Central memory CD8-positive, alpha-beta T cell (primary cell): Measurements from ENCODE around the gene FBXO28.

Experiments
- ATAC-seq: fragments of 150-1000 bp; cut with Tn5 transposase; replicated peaks from 2 replicates; pipeline ENCODE4 v1.10.0; 2022; ENCODE audit warnings: mild to moderate bottlenecking, moderate FRiP score, moderate number of reproducible peaks; ENCODE audit not compliant: poor library complexity, severe bottlenecking; ENCODE audit errors: extremely low read depth
- DNase-seq, 2 donors: peaks; one replicate each; pipeline ENCODE4 v3.0.0; 2021; ENCODE audit warnings: low spot score in 2 of 2
- H3K27ac Mint-ChIP-seq: one replicate; pipeline ENCODE4 v1.8.0; 2022; ENCODE audit warnings: low read depth, mild to moderate bottlenecking, moderate library complexity, mixed read lengths
- H3K27me3 Mint-ChIP-seq: one replicate; pipeline ENCODE4 v1.8.0; 2022; ENCODE audit warnings: mixed read lengths
- H3K36me3 Mint-ChIP-seq: one replicate; pipeline ENCODE4 v1.8.0; 2022; ENCODE audit warnings: mild to moderate bottlenecking, moderate library complexity, mixed read lengths; ENCODE audit not compliant: insufficient read depth
- H3K4me1 Mint-ChIP-seq: one replicate; pipeline ENCODE4 v1.8.0; 2022; ENCODE audit warnings: mixed read lengths
- H3K4me3 Mint-ChIP-seq: one replicate; pipeline ENCODE4 v1.8.0; 2022; ENCODE audit warnings: mild to moderate bottlenecking, moderate library complexity, mixed read lengths
- H3K9me3 Mint-ChIP-seq: one replicate; pipeline ENCODE4 v1.8.0; 2022; ENCODE audit warnings: mixed read lengths

The FBXO28 gene

DNA sequence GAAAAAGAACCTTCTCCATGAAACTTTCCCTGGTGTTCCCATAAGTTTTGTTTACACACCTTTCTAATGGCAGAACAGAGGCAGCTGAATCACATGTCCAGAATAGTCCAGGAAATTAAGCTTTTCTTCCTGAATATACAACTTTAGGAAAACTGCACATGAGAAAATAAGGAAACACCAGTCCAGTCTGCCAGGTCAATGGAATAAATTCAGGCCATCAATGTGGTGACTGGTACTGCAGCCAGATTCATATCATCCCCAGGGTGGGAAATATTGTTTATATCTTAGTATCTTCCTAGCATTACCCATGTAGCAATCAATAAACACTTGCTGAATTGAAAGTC lies 6.7 kb upstream of the FBXO28 start:
- DNase-seq (no peak), ATAC-seq (no peak)
- Mint-ChIP-seq H3K27ac (no peak overlapping the region), H3K9me3 (no peaks in the 10 kb centered on the region), H3K27me3 (peaks cover 30% of the 10 kb centered on the region), H3K4me3 (no peak overlapping the region), H3K36me3 (no peaks in the 10 kb centered on the region), H3K4me1 (no peaks in the 10 kb centered on the region)

DNA sequence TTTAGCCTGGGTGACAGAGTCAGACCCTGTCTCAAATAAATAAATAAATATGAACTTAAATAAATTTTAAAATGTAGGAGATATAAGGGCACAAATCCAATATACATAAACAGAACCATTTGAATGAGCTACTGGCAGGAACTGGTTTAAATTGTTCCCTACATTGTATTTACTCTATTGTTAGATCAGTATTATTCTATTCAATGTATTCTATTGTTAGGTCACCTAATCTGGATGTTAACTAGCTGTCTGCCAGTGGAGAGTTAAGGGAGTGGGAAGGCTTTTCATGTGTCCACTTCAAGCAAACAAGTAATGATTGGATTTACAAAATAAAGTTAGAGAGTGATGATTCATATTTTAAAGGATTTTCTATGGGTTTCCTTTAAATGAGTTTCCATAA lies 4.9 kb upstream of the FBXO28 start:
- Mint-ChIP-seq H3K27me3 (peaks cover 19% of the 10 kb centered on the region), H3K9me3 (no peaks in the 10 kb centered on the region), H3K4me1 (peaks cover 9% of the 10 kb centered on the region), H3K4me3 (no peak overlapping the region), H3K27ac (no peak overlapping the region), H3K36me3 (peaks cover 4% of the 10 kb centered on the region)
- ATAC-seq, result no peak
- DNase-seq, result no peak

DNA sequence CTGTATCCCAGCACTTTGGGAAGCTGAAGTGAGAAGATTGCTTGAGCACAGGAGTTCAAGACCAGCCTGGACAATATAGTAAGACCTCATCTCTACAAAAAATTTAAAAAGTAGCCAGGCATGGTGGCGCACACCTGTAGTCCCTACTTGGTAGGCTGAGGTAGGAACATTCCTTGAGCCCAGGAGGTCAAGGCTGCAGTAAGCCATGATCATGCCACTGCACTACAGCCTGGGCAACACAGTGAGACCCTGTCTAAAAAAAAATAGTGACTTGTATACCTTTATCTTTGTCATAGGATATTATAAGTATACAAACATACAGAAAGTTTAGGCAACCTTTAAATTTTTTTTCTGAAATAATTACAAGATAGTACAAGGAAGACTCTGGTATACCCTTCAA lies 3.9 kb upstream of the FBXO28 start:
- ATAC-seq, result no peak
- Mint-ChIP-seq H3K9me3 (no peaks in the 10 kb centered on the region), H3K27me3 (peaks cover 19% of the 10 kb centered on the region), H3K4me3 (no peak overlapping the region), H3K4me1 (peaks cover 10% of the 10 kb centered on the region), H3K27ac (no peak overlapping the region), H3K36me3 (peaks cover 8% of the 10 kb centered on the region)
- no peak for DNase-seq

DNA sequence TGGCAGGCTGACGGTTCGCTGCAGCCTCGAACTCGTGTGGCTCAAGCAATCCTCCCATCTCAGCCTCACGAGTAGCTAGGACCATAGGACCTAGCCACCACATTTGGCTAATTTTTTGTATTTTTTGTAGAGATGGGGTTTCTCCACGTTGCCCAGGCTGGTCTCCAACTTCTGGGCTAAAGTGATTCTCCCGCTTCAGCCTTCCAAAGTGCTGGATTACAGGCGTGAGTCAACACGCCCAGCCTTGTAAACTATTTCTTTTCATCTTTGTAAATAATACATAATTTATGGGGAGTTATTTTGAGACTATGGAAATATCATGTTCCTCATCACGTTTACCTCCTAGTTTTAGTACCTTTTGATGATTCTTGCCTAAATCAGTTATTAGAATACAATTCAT lies 906 bp upstream of the FBXO28 start:
- no peak for DNase-seq

DNA sequence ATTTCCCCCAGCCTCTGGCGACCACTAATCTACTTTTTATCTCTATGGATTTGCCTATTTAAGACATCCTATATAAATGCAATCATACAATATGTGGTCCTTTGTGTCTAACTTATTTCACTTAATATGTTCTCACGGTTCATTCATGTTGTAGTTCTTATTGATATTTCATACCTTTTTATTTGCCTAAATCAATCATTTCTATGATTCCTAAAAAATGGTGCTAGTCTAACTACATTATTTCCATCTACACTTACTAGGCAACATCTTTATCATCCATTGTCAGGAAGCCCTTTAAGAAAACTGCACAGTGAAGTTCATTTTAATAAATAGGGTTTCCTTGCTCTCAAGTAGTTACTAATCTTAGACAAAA lies 380 bp upstream of the FBXO28 start:
- peaks cover 15% of the 10 kb centered on the region for H3K36me3 Mint-ChIP-seq
- peak overlapping the region; percentile 90 for H3K4me3 Mint-ChIP-seq
- DNase-seq (no peak), ATAC-seq (no peak)
- H3K27me3 Mint-ChIP-seq, result peaks cover 8% of the 10 kb centered on the region
- H3K27ac Mint-ChIP-seq, result peak overlapping the region; percentile 92
- no peaks in the 10 kb centered on the region for H3K9me3 Mint-ChIP-seq
- peaks cover 20% of the 10 kb centered on the region for H3K4me1 Mint-ChIP-seq

More for the DNA sequence above, 906 bp upstream of the FBXO28 start:
- Mint-ChIP-seq H3K9me3 (no peaks in the 10 kb centered on the region), H3K27me3 (peaks cover 8% of the 10 kb centered on the region), H3K36me3 (peaks cover 14% of the 10 kb centered on the region), H3K27ac (no peak overlapping the region), H3K4me1 (peaks cover 20% of the 10 kb centered on the region), H3K4me3 (no peak overlapping the region)
- ATAC-seq, result no peak

DNA sequence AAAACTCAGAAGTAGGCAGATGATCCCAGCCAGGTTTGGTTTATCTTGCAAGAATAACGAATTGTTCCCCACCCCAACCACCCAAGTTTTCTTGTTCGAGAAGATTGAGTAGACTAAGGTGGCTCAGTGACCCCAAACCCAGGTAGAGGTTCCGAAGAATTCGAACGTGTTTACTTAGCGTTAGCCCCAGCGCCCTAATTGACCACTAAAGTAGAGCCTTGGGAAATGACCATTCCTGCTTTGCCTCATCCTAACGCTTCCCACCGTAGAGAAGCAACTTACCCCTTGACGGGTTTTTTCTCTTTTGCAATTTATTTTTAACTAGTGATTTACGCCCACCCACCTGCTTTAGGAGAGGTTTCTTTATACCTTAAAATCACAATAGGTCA lies 870 bp downstream of the FBXO28 start:
- Mint-ChIP-seq H3K4me3 (peak overlapping the region; percentile 90), H3K4me1 (peaks cover 26% of the 10 kb centered on the region), H3K9me3 (no peaks in the 10 kb centered on the region), H3K27me3 (peaks cover 8% of the 10 kb centered on the region), H3K36me3 (peaks cover 22% of the 10 kb centered on the region), H3K27ac (peak overlapping the region; percentile 92)
- DNase-seq (no peak), ATAC-seq (no peak)

DNA sequence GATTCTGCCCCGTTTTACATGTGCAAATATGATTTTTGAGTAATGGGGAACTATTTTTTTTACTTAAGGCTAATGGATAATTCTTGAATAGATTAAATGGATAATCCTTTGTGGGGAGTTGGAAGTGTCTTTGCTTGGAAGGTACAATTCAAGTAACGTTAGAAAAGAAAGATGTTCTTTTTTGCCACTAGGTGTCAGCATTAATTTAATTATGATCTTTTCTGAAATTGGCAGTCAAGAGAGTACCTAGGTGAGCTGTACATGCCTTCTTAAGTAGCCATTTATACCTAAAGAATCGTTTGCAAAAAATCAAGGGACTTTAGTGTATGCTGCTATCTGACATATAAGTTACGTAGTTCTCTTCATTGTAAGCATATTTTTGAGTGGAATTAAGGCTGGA lies 2.2 kb downstream of the FBXO28 start:
- Mint-ChIP-seq H3K4me3 (peak overlapping the region; percentile 31), H3K36me3 (peaks cover 24% of the 10 kb centered on the region), H3K27ac (no peak overlapping the region), H3K27me3 (peaks cover 5% of the 10 kb centered on the region), H3K9me3 (no peaks in the 10 kb centered on the region), H3K4me1 (peaks cover 33% of the 10 kb centered on the region)
- DNase-seq, result no peak
- no peak for ATAC-seq

DNA sequence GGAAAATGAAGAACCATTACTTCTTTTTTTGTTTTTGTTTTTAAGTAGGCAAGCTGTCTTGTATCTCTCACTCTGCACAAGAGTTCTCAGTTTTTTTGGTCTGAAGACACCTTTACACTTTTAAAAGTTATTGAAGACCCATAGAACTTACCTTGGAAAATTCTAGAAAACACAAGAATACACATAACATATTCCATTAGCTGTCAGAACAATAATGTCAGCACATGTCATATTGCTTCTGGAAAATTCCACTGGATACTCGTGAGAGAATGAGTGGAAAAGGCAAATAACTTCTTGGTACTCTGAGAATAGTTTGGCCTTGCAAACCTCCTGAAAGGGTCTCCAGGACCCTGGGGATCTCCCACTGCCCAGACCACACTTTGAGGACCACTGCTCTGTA lies 4.8 kb downstream of the FBXO28 start:
- DNase-seq, result no peak
- ATAC-seq, result no peak
- no peak overlapping the region for H3K27ac Mint-ChIP-seq
- peaks cover 29% of the 10 kb centered on the region for H3K36me3 Mint-ChIP-seq
- no peak overlapping the region for H3K4me3 Mint-ChIP-seq
- H3K4me1 Mint-ChIP-seq, result peaks cover 27% of the 10 kb centered on the region
- H3K9me3 Mint-ChIP-seq, result no peaks in the 10 kb centered on the region
- no peaks in the 10 kb centered on the region for H3K27me3 Mint-ChIP-seq

DNA sequence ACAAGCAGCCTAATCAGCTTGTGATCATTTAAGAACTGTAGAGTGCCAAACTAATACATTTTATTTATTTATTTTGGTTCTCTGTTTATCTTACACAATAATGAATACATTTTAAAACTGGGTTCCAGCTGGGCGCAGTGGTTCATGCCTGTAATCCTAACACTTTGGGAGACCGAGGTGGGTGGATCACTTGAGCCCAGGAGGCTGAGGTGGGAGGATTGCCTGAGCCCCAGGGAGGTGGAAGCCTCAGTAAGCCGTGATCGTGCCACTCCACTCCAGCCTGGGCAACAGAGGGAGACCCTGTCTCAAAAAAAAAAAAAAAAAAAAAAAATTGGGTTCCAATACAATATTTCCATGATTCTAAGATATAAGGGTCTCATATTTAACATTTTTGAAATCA lies 9.2 kb downstream of the FBXO28 start:
- no peak overlapping the region for H3K4me3 Mint-ChIP-seq
- ATAC-seq (no peak), DNase-seq (no peak)
- no peak overlapping the region for H3K27ac Mint-ChIP-seq
- H3K27me3 Mint-ChIP-seq, result no peaks in the 10 kb centered on the region
- H3K4me1 Mint-ChIP-seq, result peaks cover 36% of the 10 kb centered on the region
- H3K9me3 Mint-ChIP-seq, result no peaks in the 10 kb centered on the region
- peaks cover 24% of the 10 kb centered on the region for H3K36me3 Mint-ChIP-seq

DNA sequence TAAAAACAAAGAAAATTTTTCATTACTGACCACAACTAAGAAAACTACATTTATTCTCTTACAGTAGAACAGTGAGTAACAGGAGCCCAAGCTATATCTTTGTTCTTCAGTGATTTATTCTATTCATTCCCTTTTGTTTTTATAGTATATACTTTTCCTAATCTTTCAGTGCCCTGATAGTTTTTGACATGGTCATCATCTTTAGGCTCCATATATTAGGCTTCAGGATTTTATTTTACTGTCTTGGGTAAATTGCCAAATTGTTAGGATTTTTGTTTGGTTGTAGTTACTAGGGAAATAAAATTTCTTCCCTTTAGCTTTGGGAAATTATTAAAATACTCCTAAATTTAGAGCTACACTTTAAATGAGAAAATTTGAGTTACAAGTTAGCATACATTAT lies 10.3 kb downstream of the FBXO28 start:
- Mint-ChIP-seq H3K9me3 (no peaks in the 10 kb centered on the region), H3K4me1 (peaks cover 35% of the 10 kb centered on the region), H3K27me3 (no peaks in the 10 kb centered on the region), H3K4me3 (no peak overlapping the region), H3K27ac (no peak overlapping the region), H3K36me3 (peaks cover 19% of the 10 kb centered on the region)
- ATAC-seq (no peak), DNase-seq (no peak)

DNA sequence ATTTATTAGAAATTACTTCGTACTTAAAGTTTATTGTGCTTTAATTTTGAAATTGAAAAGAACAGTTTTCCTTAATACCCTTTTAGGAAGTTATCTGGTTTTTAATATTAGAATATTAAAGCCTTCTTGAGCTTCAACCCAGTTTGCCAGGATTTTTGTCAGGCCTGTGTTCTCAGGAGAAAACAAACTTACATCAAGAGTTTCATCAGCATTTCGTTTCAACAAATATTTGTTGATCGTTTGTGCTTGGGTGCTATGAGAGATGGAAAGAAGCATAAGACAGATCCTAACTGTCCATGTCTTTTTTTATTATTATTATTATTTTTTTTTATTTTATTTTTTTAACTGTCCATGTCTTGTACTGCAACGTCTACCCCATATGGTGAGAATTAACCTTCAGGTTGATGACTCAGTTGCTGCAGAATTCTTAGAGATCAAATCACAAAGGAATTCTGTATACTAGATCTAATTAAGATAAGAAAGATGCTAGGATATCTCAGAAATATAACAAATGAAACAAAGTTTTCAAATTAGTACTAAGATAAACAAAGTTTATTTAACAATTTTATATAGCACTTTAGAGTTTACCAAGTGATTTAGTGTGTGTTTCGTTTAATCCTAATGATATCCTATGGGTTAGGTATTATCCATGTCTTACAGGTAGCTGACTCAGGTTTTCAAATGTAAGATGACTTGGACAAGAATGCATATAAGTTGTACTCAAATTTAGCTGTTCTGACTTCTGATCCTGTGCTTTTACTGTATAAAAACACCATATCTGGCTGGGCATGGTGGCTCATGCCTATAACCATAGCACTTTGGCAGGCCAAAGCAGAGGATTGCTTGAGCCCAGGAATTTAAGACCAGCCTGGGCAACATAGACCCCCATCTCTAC lies 14.3 kb downstream of the FBXO28 start:
- H3K27me3 Mint-ChIP-seq, result no peaks in the 10 kb centered on the region

DNA sequence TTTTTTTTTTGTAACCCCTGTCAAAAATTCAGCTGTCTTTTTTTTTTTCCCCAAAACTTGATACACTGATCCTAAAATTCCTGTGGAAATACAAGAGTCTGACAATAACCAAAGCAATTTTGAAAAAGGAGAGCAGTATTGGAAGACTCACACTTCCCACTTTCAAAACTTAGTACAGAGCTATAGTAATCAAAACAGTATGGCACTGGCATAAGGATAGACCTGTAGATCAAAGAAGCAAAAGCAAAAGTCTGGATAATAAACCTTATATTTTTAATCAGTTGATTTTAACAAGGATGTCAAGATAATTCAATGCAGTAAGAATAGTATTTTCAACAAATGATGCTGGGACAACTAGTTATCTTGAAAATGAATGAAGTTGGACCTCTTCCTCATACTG lies 17.3 kb downstream of the FBXO28 start:
- ATAC-seq, result no peak
- H3K27me3 Mint-ChIP-seq, result no peaks in the 10 kb centered on the region
- no peaks in the 10 kb centered on the region for H3K9me3 Mint-ChIP-seq
- peaks cover 10% of the 10 kb centered on the region for H3K4me1 Mint-ChIP-seq
- H3K36me3 Mint-ChIP-seq, result peaks cover 46% of the 10 kb centered on the region
- H3K27ac Mint-ChIP-seq, result no peak overlapping the region
- no peak for DNase-seq
- H3K4me3 Mint-ChIP-seq, result no peak overlapping the region

More for the DNA sequence above, 14.3 kb downstream of the FBXO28 start:
- H3K9me3 Mint-ChIP-seq, result no peaks in the 10 kb centered on the region
- peaks cover 23% of the 10 kb centered on the region for H3K4me1 Mint-ChIP-seq
- H3K4me3 Mint-ChIP-seq, result no peak overlapping the region
- H3K36me3 Mint-ChIP-seq, result peaks cover 37% of the 10 kb centered on the region
- DNase-seq (no peak), ATAC-seq (no peak)
- H3K27ac Mint-ChIP-seq, result no peak overlapping the region

DNA sequence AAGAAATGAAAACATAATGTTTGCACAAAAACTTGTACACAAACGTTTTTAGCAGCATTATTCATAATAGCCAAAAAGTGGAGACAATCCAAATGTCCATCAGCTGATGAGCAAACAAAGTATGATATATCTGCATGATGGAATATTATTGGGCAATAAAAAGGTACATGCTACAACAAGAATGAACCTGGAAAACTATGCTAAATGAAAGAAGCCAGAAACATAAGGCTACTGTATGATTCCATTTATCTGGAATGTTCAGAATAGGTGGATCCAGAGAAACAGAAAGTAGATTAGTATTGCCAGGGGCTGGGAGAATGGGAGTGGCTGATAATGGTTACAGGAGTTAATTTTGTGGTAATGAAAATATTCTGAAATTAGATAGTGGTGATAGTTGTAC lies 19.0 kb downstream of the FBXO28 start:
- Mint-ChIP-seq H3K4me3 (no peak overlapping the region), H3K36me3 (peaks cover 57% of the 10 kb centered on the region)

More for the DNA sequence above, 19.0 kb downstream of the FBXO28 start:
- Mint-ChIP-seq H3K4me1 (no peaks in the 10 kb centered on the region), H3K27me3 (no peaks in the 10 kb centered on the region), H3K9me3 (no peaks in the 10 kb centered on the region), H3K27ac (no peak overlapping the region)
- no peak for DNase-seq
- ATAC-seq, result no peak
